ENCODE measurements around the gene STK17B. TPM values are rescaled to one million over a fixed set of nuclear protein-coding genes. Genes with fewer than 3 reads are reported as not detected.
A peak's percentile ranks its signal among the peaks of the same experiment; 100 is the strongest.

Gene STK17B
- total RNA-seq, 1 experiment from 2014 or later = 353 TPM

GRCh38 chr2:196170213-196170605 is 1.2 kb downstream of the STK17B start:
- peaks cover 97% of the 10 kb centered on the region for H3K79me2 ChIP-seq (ENCODE audit: low read length)
- peaks cover 56% of the 10 kb centered on the region for H4K20me1 ChIP-seq (ENCODE audit: insufficient read depth, low read depth, low read length)
- H3K9me3 ChIP-seq (ENCODE audit: low read length) = no peaks in the 10 kb centered on the region
- no peak overlapping the region for H2AFZ ChIP-seq (ENCODE audit: low read length)
- no peaks in the 10 kb centered on the region for H3K27me3 ChIP-seq (ENCODE audit: low read length)
- no peaks in the 10 kb centered on the region for H3K9me2 ChIP-seq (replicated peaks; ENCODE audit: insufficient read depth, low read length)
- peak overlapping the region; percentile 76 for H3K4me2 ChIP-seq (ENCODE audit: low read depth, low read length, poor library complexity, severe bottlenecking)
- peaks cover 73% of the 10 kb centered on the region for H3K36me3 ChIP-seq (ENCODE audit: insufficient read depth, low read length)
- H3K4me1 ChIP-seq (ENCODE audit: low read length) = peaks cover 71% of the 10 kb centered on the region
- peak overlapping the region; percentile 88 for H3K27ac ChIP-seq (ENCODE audit: low read length)
- H3K4me3 ChIP-seq (ENCODE audit: low read length) = peak overlapping the region; percentile 91
- H3K9ac ChIP-seq (ENCODE audit: low read length) = peak overlapping the region; percentile 97
- peak; percentile 85 for DNase-seq

GRCh38 chr2:196169516-196169915 is 1.9 kb downstream of the STK17B start:
- H3K27ac ChIP-seq (ENCODE audit: low read length) = peak overlapping the region; percentile 88
- H3K9me3 ChIP-seq (ENCODE audit: low read length) = no peaks in the 10 kb centered on the region
- H3K27me3 ChIP-seq (ENCODE audit: low read length) = no peaks in the 10 kb centered on the region
- H3K4me2 ChIP-seq (ENCODE audit: low read depth, low read length, poor library complexity, severe bottlenecking) = peak overlapping the region; percentile 76
- H4K20me1 ChIP-seq (ENCODE audit: insufficient read depth, low read depth, low read length) = peaks cover 60% of the 10 kb centered on the region
- H3K36me3 ChIP-seq (ENCODE audit: insufficient read depth, low read length) = peaks cover 76% of the 10 kb centered on the region
- peak; percentile 76 for DNase-seq
- peaks cover 74% of the 10 kb centered on the region for H3K4me1 ChIP-seq (ENCODE audit: low read length)
- no peak overlapping the region for H2AFZ ChIP-seq (ENCODE audit: low read length)
- H3K4me3 ChIP-seq (ENCODE audit: low read length) = peak overlapping the region; percentile 91
- no peaks in the 10 kb centered on the region for H3K9me2 ChIP-seq (replicated peaks; ENCODE audit: insufficient read depth, low read length)
- H3K9ac ChIP-seq (ENCODE audit: low read length) = peak overlapping the region; percentile 97
- H3K79me2 ChIP-seq (ENCODE audit: low read length) = peaks cover 97% of the 10 kb centered on the region

GRCh38 chr2:196168181-196168580 is 3.2 kb downstream of the STK17B start:
- no peak for DNase-seq
- Histone ChIP-seq H3K9ac (ENCODE audit: low read length) (peak overlapping the region; percentile 97), H3K9me2 (replicated peaks; ENCODE audit: insufficient read depth, low read length) (no peaks in the 10 kb centered on the region), H3K4me2 (ENCODE audit: low read depth, low read length, poor library complexity, severe bottlenecking) (peak overlapping the region; percentile 76), H3K36me3 (ENCODE audit: insufficient read depth, low read length) (peaks cover 76% of the 10 kb centered on the region), H3K4me1 (ENCODE audit: low read length) (peaks cover 73% of the 10 kb centered on the region), H3K4me3 (ENCODE audit: low read length) (peak overlapping the region; percentile 91), H3K79me2 (ENCODE audit: low read length) (peaks cover 96% of the 10 kb centered on the region), H4K20me1 (ENCODE audit: insufficient read depth, low read depth, low read length) (peaks cover 63% of the 10 kb centered on the region), H2AFZ (ENCODE audit: low read length) (no peak overlapping the region), H3K9me3 (ENCODE audit: low read length) (no peaks in the 10 kb centered on the region), H3K27me3 (ENCODE audit: low read length) (no peaks in the 10 kb centered on the region), H3K27ac (ENCODE audit: low read length) (peak overlapping the region; percentile 88)

- H3K9me2 ChIP-seq (replicated peaks; ENCODE audit: insufficient read depth, low read length) = no peaks in the 10 kb centered on the region
- H3K9ac ChIP-seq (ENCODE audit: low read length) = peak overlapping the region; percentile 97
- peaks cover 73% of the 10 kb centered on the region for H3K4me1 ChIP-seq (ENCODE audit: low read length)
- H3K27me3 ChIP-seq (ENCODE audit: low read length) = no peaks in the 10 kb centered on the region
- H3K4me2 ChIP-seq (ENCODE audit: low read depth, low read length, poor library complexity, severe bottlenecking) = peak overlapping the region; percentile 76
- DNase-seq = no peak
- H3K27ac ChIP-seq (ENCODE audit: low read length) = peak overlapping the region; percentile 88
- H3K9me3 ChIP-seq (ENCODE audit: low read length) = no peaks in the 10 kb centered on the region
- peaks cover 80% of the 10 kb centered on the region for H3K36me3 ChIP-seq (ENCODE audit: insufficient read depth, low read length)
- peak overlapping the region; percentile 91 for H3K4me3 ChIP-seq (ENCODE audit: low read length)
- no peak overlapping the region for H2AFZ ChIP-seq (ENCODE audit: low read length)
- peaks cover 64% of the 10 kb centered on the region for H4K20me1 ChIP-seq (ENCODE audit: insufficient read depth, low read depth, low read length)
- H3K79me2 ChIP-seq (ENCODE audit: low read length) = peaks cover 96% of the 10 kb centered on the region
Measured at GRCh38 chr2:196167666-196168065, 3.7 kb downstream of the STK17B start.

GRCh38 chr2:196166876-196167275 is 4.5 kb downstream of the STK17B start:
- Histone ChIP-seq H3K9me2 (replicated peaks; ENCODE audit: insufficient read depth, low read length) (no peaks in the 10 kb centered on the region), H4K20me1 (ENCODE audit: insufficient read depth, low read depth, low read length) (peaks cover 66% of the 10 kb centered on the region), H3K27me3 (ENCODE audit: low read length) (no peaks in the 10 kb centered on the region), H3K36me3 (ENCODE audit: insufficient read depth, low read length) (peaks cover 86% of the 10 kb centered on the region), H3K4me2 (ENCODE audit: low read depth, low read length, poor library complexity, severe bottlenecking) (peak overlapping the region; percentile 76), H3K27ac (ENCODE audit: low read length) (peak overlapping the region; percentile 88), H3K4me3 (ENCODE audit: low read length) (peak overlapping the region; percentile 91), H3K9me3 (ENCODE audit: low read length) (no peaks in the 10 kb centered on the region), H2AFZ (ENCODE audit: low read length) (no peak overlapping the region), H3K9ac (ENCODE audit: low read length) (peak overlapping the region; percentile 97), H3K79me2 (ENCODE audit: low read length) (peaks cover 96% of the 10 kb centered on the region), H3K4me1 (ENCODE audit: low read length) (peaks cover 73% of the 10 kb centered on the region)
- no peak for DNase-seq

GRCh38 chr2:196165016-196165415 is 6.4 kb downstream of the STK17B start:
- peaks cover 89% of the 10 kb centered on the region for H3K36me3 ChIP-seq (ENCODE audit: insufficient read depth, low read length)
- H4K20me1 ChIP-seq (ENCODE audit: insufficient read depth, low read depth, low read length) = peaks cover 62% of the 10 kb centered on the region
- DNase-seq = no peak
- H3K4me1 ChIP-seq (ENCODE audit: low read length) = peaks cover 88% of the 10 kb centered on the region
- no peaks in the 10 kb centered on the region for H3K9me2 ChIP-seq (replicated peaks; ENCODE audit: insufficient read depth, low read length)
- no peaks in the 10 kb centered on the region for H3K27me3 ChIP-seq (ENCODE audit: low read length)
- H3K27ac ChIP-seq (ENCODE audit: low read length) = peak overlapping the region; percentile 88
- no peak overlapping the region for H3K4me3 ChIP-seq (ENCODE audit: low read length)
- peak overlapping the region; percentile 76 for H3K4me2 ChIP-seq (ENCODE audit: low read depth, low read length, poor library complexity, severe bottlenecking)
- no peak overlapping the region for H2AFZ ChIP-seq (ENCODE audit: low read length)
- no peak overlapping the region for H3K9ac ChIP-seq (ENCODE audit: low read length)
- H3K9me3 ChIP-seq (ENCODE audit: low read length) = no peaks in the 10 kb centered on the region
- H3K79me2 ChIP-seq (ENCODE audit: low read length) = peaks cover 97% of the 10 kb centered on the region

GRCh38 chr2:196163285-196163684 is 8.1 kb downstream of the STK17B start:
- DNase-seq = no peak
- H3K4me3 ChIP-seq (ENCODE audit: low read length) = no peak overlapping the region
- H3K36me3 ChIP-seq (ENCODE audit: insufficient read depth, low read length) = peaks cover 92% of the 10 kb centered on the region
- H3K9me3 ChIP-seq (ENCODE audit: low read length) = no peaks in the 10 kb centered on the region
- H3K4me2 ChIP-seq (ENCODE audit: low read depth, low read length, poor library complexity, severe bottlenecking) = no peak overlapping the region
- no peak overlapping the region for H2AFZ ChIP-seq (ENCODE audit: low read length)
- H3K9ac ChIP-seq (ENCODE audit: low read length) = no peak overlapping the region
- peaks cover 57% of the 10 kb centered on the region for H4K20me1 ChIP-seq (ENCODE audit: insufficient read depth, low read depth, low read length)
- no peaks in the 10 kb centered on the region for H3K9me2 ChIP-seq (replicated peaks; ENCODE audit: insufficient read depth, low read length)
- peaks cover 97% of the 10 kb centered on the region for H3K79me2 ChIP-seq (ENCODE audit: low read length)
- no peaks in the 10 kb centered on the region for H3K27me3 ChIP-seq (ENCODE audit: low read length)
- peak overlapping the region; percentile 88 for H3K27ac ChIP-seq (ENCODE audit: low read length)
- peaks cover 84% of the 10 kb centered on the region for H3K4me1 ChIP-seq (ENCODE audit: low read length)

- H3K27ac ChIP-seq (ENCODE audit: low read length) = peak overlapping the region; percentile 88
- H3K27me3 ChIP-seq (ENCODE audit: low read length) = no peaks in the 10 kb centered on the region
- H3K9me2 ChIP-seq (replicated peaks; ENCODE audit: insufficient read depth, low read length) = no peaks in the 10 kb centered on the region
- no peak overlapping the region for H3K4me3 ChIP-seq (ENCODE audit: low read length)
- no peak overlapping the region for H3K9ac ChIP-seq (ENCODE audit: low read length)
- peaks cover 90% of the 10 kb centered on the region for H3K36me3 ChIP-seq (ENCODE audit: insufficient read depth, low read length)
- H4K20me1 ChIP-seq (ENCODE audit: insufficient read depth, low read depth, low read length) = peaks cover 51% of the 10 kb centered on the region
- H3K4me2 ChIP-seq (ENCODE audit: low read depth, low read length, poor library complexity, severe bottlenecking) = no peak overlapping the region
- H3K79me2 ChIP-seq (ENCODE audit: low read length) = peaks cover 95% of the 10 kb centered on the region
- peaks cover 81% of the 10 kb centered on the region for H3K4me1 ChIP-seq (ENCODE audit: low read length)
- H2AFZ ChIP-seq (ENCODE audit: low read length) = no peak overlapping the region
- no peak for DNase-seq
- H3K9me3 ChIP-seq (ENCODE audit: low read length) = no peaks in the 10 kb centered on the region
Measured at GRCh38 chr2:196162586-196163175, 8.7 kb downstream of the STK17B start.
